Mammary epithelial cell (primary cell): ENCODE measurements around the gene AARS1.

ENCODE experiments used
- CTCF ChIP-seq, 2 donors: IDR thresholded peaks in 1 of 2; conservative IDR thresholded peaks in 1 of 2; 2 replicates each; pipeline ENCODE4 v1.5.1; 2011 to 2012; ENCODE audit warnings: inconsistent platforms in 2 of 2, low read length in 2 of 2, mild to moderate bottlenecking in 2 of 2, control low read depth in 1 of 2, low read depth in 1 of 2; ENCODE audit not compliant: insufficient read depth in 1 of 2; ENCODE audit errors: extremely low read depth in 1 of 2
- EZH2 ChIP-seq: IDR thresholded peaks from 2 replicates; pipeline ENCODE4 v1.6.1; 2012; ENCODE audit warnings: low read length, inconsistent platforms, borderline replicate concordance

GRCh38 chr16:70258946-70259345 is 30.4 kb downstream of the AARS1 start:
- TF ChIP-seq EZH2 = no peak
- no peak for TF ChIP-seq CTCF (conservative IDR thresholded peaks at IDR 0.05 in 1 of 2, IDR thresholded peaks at IDR 0.05 in 1 of 2; ENCODE audit: extremely low read depth in 1 of 2, insufficient read depth in 1 of 2, low read depth in 1 of 2, low read length in 2 of 2)
